HEK293T (cell line): ENCODE data around the gene KRTCAP3.

Source experiments
- ELF4 ChIP-seq: fragments of 450-650 bp; IDR thresholded peaks from 2 replicates; pipeline ENCODE4 v1.6.1; 2017; ENCODE audit warnings: antibody characterized with exemption
- FOXA1 ChIP-seq: fragments of 450-650 bp; IDR thresholded peaks from 2 replicates; pipeline ENCODE4 v1.6.1; 2016; ENCODE audit warnings: mild to moderate bottlenecking
- L3MBTL2 ChIP-seq: fragments of 450-650 bp; conservative IDR thresholded peaks from 2 replicates; pipeline ENCODE4 v1.6.1; 2016; ENCODE audit warnings: mild to moderate bottlenecking
- NFRKB ChIP-seq: fragments of 450-650 bp; IDR thresholded peaks from 2 replicates; pipeline ENCODE4 v1.6.1; 2016; ENCODE audit warnings: mild to moderate bottlenecking, moderate library complexity
- SUZ12 ChIP-seq: fragments of 450-650 bp; IDR thresholded peaks from 2 replicates; pipeline ENCODE4 v1.6.1; 2016; ENCODE audit warnings: mild to moderate bottlenecking

DNA sequence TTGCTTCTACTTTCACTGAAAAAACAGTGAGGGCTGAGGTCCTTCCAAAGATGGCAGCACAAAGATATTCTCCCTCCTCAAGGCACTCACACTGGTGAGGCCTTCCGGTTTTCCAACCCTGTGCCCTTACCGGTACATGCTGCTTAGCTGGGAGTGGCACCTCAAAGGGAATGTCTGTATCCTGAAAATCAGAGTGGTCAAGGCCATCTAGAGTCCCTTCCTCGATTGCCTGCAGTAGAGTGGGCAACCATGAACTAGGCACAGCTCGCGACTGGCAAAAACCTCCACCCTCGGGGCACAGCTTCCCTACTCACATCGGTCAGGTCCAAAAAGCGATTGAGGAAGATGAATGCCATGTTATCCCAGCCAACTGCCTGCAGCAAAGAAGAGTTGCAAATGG, 3.4 kb downstream of the KRTCAP3 start:
- no peak for TF ChIP-seq ELF4
- TF ChIP-seq FOXA1: no peak
- no peak for TF ChIP-seq NFRKB
- no peak for TF ChIP-seq SUZ12
- no peak for TF ChIP-seq L3MBTL2
